ENCODE measurements around the gene SGCB.

GRCh38 chr4:52049266-52049665 lies 11.2 kb upstream of the SGCB start:
- TF ChIP-seq, protein P1, sequence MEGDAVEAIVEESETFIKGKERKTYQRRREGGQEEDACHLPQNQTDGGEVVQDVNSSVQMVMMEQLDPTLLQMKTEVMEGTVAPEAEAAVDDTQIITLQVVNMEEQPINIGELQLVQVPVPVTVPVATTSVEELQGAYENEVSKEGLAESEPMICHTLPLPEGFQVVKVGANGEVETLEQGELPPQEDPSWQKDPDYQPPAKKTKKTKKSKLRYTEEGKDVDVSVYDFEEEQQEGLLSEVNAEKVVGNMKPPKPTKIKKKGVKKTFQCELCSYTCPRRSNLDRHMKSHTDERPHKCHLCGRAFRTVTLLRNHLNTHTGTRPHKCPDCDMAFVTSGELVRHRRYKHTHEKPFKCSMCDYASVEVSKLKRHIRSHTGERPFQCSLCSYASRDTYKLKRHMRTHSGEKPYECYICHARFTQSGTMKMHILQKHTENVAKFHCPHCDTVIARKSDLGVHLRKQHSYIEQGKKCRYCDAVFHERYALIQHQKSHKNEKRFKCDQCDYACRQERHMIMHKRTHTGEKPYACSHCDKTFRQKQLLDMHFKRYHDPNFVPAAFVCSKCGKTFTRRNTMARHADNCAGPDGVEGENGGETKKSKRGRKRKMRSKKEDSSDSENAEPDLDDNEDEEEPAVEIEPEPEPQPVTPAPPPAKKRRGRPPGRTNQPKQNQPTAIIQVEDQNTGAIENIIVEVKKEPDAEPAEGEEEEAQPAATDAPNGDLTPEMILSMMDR (conservative IDR thresholded peaks at IDR 0.05; ENCODE audit: low read length), result no peak
- TF ChIP-seq EZH2phosphoT487 (IDR thresholded peaks at IDR 0.05; ENCODE audit: borderline replicate concordance), result no peak

All from Loucy (cell line).